Muscle layer of colon (tissue), 2 donors: Measurements from ENCODE around the gene WAPL.
"Not testable (repeated sequence)": the region's sequence is repeated elsewhere in the genome, so short reads cannot be mapped to it uniquely, and the experiment has no call there.

ENCODE experiments used
- H3K27ac ChIP-seq: one replicate; pipeline ENCODE4 v1.7.0; 2013; ENCODE audit warnings: low read depth, mild to moderate bottlenecking, low read length, moderate library complexity
- H3K27me3 ChIP-seq, 2 donors: one replicate each; pipeline ENCODE4 v1.7.0; 2013; ENCODE audit warnings: low read length in 2 of 2, mild to moderate bottlenecking in 2 of 2; ENCODE audit not compliant: insufficient read depth in 2 of 2, control insufficient read depth in 1 of 2
- H3K36me3 ChIP-seq: one replicate; pipeline ENCODE4 v1.7.0; 2013; ENCODE audit warnings: mild to moderate bottlenecking, low read length; ENCODE audit not compliant: insufficient read depth
- H3K4me1 ChIP-seq: one replicate; pipeline ENCODE4 v1.7.0; 2013; ENCODE audit warnings: mild to moderate bottlenecking, low read length; ENCODE audit not compliant: insufficient read depth
- H3K4me3 ChIP-seq, 2 donors: one replicate each; pipeline ENCODE4 v1.7.0; 2013; ENCODE audit warnings: low read length in 2 of 2, low read depth in 1 of 2, mild to moderate bottlenecking in 1 of 2, moderate library complexity in 1 of 2
- H3K9ac ChIP-seq: one replicate; pipeline ENCODE4 v1.7.0; 2013; ENCODE audit warnings: low read length
- H3K9me3 ChIP-seq: one replicate; pipeline ENCODE4 v1.7.0; 2013; ENCODE audit warnings: mild to moderate bottlenecking, low read length
- donor health status: abdominal sarcoma.
- donor health status: Adenocarcinoma of cecum.

The WAPL gene

GRCh38 chr10:86521678-86522509 lies at the start of gene WAPL:
WAPL (minus strand) TSS chr10:86521792; CDS start chr10:86518069, 3,723 bp downstream.
- peak within 1 kb of the TSS; percentile 89 for H3K27ac ChIP-seq
- H3K4me1 ChIP-seq: peaks cover 36% of the 10 kb centered on the region
- no peaks in the 10 kb centered on the region for H3K27me3 ChIP-seq
- peak within 1 kb of the TSS; percentile 62 for H3K9ac ChIP-seq
- H3K36me3 ChIP-seq: peaks cover 7% of the 10 kb centered on the region
- no peaks in the 10 kb centered on the region for H3K9me3 ChIP-seq
- peak within 1 kb of the TSS; percentile 71 to 99 for H3K4me3 ChIP-seq

DNA sequence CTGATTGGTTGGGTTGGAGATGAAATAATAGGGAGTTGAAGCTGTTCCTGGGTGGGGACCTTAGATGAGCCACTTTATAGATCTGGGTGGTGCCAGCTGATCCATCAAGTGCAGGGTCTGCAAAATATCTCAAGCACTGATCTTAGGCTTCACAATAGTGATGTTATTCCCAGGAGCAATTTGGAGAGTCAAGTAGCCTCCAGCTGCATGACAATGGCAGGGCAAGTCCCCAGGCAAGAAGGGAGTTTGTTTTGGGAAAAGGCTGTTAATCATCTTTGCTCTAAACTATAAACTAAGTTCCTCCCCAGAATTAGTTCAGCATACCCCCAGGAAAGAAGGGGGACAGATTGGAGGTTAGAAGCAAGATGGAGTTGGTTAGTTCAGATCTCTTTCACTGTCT lies 47.7 kb upstream of the WAPL start:
- Histone ChIP-seq H3K27me3 (no peaks in the 10 kb centered on the region), H3K9me3 (no peaks in the 10 kb centered on the region), H3K4me1 (no peaks in the 10 kb centered on the region), H3K4me3 (no peak overlapping the region), H3K9ac (no peak overlapping the region), H3K27ac (no peak overlapping the region), H3K36me3 (no peaks in the 10 kb centered on the region)

GRCh38 chr10:86566518-86566917 lies 44.9 kb upstream of the WAPL start:
- not testable (repeated sequence) for H3K9me3 ChIP-seq, H3K4me3 ChIP-seq, H3K36me3 ChIP-seq, H3K27me3 ChIP-seq, H3K27ac ChIP-seq, H3K9ac ChIP-seq, H3K4me1 ChIP-seq

DNA sequence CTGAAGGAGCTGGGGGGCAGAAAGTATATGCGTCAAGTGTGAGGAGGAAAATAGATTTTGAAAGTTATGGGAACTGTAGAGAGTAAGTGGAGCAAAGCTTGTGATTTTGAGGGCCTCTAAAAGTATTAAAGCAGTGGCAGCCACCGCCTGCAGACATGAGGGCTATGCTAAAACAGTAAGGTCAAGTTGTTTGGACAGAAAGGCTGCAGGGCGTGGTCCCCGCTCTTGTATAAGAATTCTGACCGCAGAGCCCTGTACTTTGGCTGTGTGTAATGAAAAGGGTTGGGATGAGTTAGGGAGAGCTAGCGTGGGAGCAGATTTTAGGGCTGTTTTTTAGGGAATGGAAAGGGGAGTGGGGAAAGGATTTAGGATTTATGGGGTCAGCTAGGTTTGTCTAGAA lies 41.7 kb upstream of the WAPL start:
- H3K27me3 ChIP-seq, H3K36me3 ChIP-seq, H3K9ac ChIP-seq, H3K27ac ChIP-seq, H3K4me1 ChIP-seq, H3K4me3 ChIP-seq, H3K9me3 ChIP-seq: not testable (repeated sequence)

DNA sequence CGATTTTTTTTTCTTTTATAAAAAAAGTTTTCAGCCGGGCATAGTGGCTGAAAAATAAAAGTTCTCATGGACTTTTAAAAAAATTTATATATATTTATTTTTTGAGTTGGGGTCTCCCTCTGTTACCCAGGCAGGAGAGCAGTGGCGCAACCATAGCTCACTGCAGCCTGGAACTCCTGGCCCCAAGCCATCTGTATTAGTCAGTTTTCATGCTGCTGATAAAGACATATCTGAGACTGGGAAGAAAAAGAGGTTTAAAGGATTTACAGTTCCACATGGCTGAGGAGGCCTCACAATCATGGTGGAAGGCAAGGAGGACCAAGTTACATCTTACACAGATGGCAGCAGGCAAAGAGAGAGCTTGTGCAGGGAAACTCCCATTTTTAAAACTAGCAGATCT lies 37.1 kb upstream of the WAPL start:
- H3K4me1 ChIP-seq, H3K27me3 ChIP-seq, H3K4me3 ChIP-seq, H3K27ac ChIP-seq, H3K9ac ChIP-seq, H3K9me3 ChIP-seq, H3K36me3 ChIP-seq: not testable (repeated sequence)

DNA sequence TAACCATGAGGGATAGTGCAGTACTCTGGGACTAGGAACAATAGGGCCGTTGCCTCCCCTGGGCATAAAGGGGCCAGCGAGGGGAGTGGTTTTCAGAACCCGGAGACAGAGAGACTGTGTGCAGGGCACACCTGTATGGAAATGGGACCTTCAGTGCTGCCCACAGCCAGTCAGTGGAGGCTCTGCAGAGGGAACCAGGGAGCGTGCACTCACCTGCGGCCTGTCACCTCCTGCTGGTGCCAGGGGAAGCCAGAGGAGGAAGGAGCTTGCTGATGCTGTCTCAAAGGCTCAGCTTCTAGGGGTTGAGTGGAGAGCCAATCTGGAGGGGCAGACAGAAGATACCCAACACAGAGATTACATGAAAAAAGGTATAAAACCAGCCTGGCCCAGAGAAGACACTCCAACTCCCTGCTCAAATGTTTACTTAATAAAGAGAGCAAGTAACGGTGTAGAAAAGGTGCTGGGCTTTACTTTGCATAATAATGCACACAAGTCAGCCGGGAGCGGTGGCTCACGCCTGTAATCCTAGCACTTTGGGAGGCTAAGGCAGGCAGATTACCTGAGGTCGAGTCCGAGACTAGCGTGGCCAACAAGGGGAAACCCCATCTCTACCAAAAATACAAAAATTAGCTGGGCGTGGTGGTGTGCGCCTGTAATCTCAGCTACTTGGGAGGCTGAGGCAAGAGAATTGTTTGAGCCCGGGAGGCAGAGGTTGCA lies 35.5 kb upstream of the WAPL start:
- H3K9ac ChIP-seq: no peak overlapping the region
- H3K27ac ChIP-seq: no peak overlapping the region
- no peak overlapping the region for H3K4me3 ChIP-seq
- no peaks in the 10 kb centered on the region for H3K4me1 ChIP-seq
- H3K9me3 ChIP-seq: no peaks in the 10 kb centered on the region
- no peaks in the 10 kb centered on the region for H3K36me3 ChIP-seq
- H3K27me3 ChIP-seq: no peaks in the 10 kb centered on the region

DNA sequence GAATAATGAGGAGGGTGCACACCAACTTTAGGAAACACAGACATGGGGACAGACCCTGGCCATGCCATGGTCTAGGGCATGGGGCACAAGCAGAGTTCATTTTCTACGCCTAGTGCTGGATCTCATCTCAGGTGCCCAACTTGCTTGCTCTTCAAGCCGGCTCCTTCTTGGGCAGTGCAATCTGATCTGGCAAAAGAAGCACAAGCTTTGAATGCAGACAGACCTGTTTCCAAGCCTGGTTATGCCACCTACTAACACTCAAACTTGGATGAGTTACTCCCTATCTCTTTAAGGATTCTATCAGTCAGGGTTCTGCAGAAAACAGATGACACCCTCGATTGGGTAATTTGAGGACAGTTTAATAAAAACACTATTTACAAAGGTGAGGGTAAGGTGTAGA lies 34.9 kb upstream of the WAPL start:
- no peaks in the 10 kb centered on the region for H3K4me1 ChIP-seq
- no peaks in the 10 kb centered on the region for H3K36me3 ChIP-seq
- no peaks in the 10 kb centered on the region for H3K27me3 ChIP-seq
- H3K4me3 ChIP-seq: no peak overlapping the region
- no peaks in the 10 kb centered on the region for H3K9me3 ChIP-seq
- H3K27ac ChIP-seq: no peak overlapping the region
- H3K9ac ChIP-seq: no peak overlapping the region

- no peaks in the 10 kb centered on the region for H3K4me1 ChIP-seq
- no peaks in the 10 kb centered on the region for H3K9me3 ChIP-seq
- no peaks in the 10 kb centered on the region for H3K27me3 ChIP-seq
- H3K9ac ChIP-seq: no peak overlapping the region
- no peaks in the 10 kb centered on the region for H3K36me3 ChIP-seq
- no peak overlapping the region for H3K27ac ChIP-seq
- H3K4me3 ChIP-seq: no peak overlapping the region
Measured at GRCh38 chr10:86553639-86554038, 32.0 kb upstream of the WAPL start.

DNA sequence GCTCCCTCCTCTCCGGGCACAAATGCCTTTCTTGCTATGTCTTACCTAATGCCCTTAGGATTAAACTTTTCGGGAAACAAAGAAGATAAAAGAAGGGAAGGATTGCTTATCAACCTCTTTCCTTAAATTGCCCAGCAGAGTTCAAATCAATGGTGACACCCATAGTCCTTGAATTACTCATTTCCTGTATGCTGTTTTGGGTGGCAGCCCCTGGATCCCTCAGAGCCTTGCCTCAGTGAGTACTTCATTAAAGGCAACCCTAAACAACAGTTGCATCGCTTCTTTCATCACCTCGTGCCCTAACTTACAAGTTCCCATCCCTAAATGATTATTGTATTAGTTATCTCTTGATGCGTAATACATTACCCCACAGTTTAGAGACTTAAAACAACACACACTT lies 31.6 kb upstream of the WAPL start:
- peaks cover 4% of the 10 kb centered on the region for H3K9me3 ChIP-seq
- H3K4me1 ChIP-seq: no peaks in the 10 kb centered on the region
- H3K4me3 ChIP-seq: no peak overlapping the region
- no peaks in the 10 kb centered on the region for H3K36me3 ChIP-seq
- no peak overlapping the region for H3K9ac ChIP-seq
- no peak overlapping the region for H3K27ac ChIP-seq
- no peaks in the 10 kb centered on the region for H3K27me3 ChIP-seq

- peaks cover 5% of the 10 kb centered on the region for H3K9me3 ChIP-seq
Measured at GRCh38 chr10:86547296-86547695, 25.7 kb upstream of the WAPL start.

DNA sequence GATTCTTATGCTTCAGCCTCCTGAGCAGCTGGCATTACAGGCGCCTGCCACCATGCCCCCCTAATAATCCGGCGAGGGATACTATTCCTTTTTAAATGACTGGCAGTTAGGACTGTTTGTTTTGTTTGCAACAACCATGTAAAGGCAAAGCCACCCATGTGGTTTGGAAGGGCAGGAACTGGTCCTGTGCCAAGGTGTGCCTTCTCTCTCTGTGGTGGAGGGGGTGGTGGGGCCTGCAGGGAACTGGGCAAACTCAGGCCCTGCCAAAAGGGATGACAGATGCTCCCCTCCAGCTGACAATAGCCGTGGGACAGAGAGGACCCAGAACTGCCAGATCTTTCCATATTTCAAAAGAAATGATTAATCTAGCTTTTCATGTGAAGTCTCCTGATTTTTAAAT lies 23.5 kb upstream of the WAPL start:
- H3K9ac ChIP-seq: no peak overlapping the region
- no peaks in the 10 kb centered on the region for H3K4me1 ChIP-seq
- H3K27me3 ChIP-seq: no peaks in the 10 kb centered on the region
- H3K4me3 ChIP-seq: no peak overlapping the region
- peaks cover 5% of the 10 kb centered on the region for H3K9me3 ChIP-seq
- H3K27ac ChIP-seq: no peak overlapping the region
- H3K36me3 ChIP-seq: no peaks in the 10 kb centered on the region

More at GRCh38 chr10:86547296-86547695, 25.7 kb upstream of the WAPL start:
- no peaks in the 10 kb centered on the region for H3K4me1 ChIP-seq
- no peaks in the 10 kb centered on the region for H3K27me3 ChIP-seq
- H3K27ac ChIP-seq: no peak overlapping the region
- no peak overlapping the region for H3K4me3 ChIP-seq
- no peak overlapping the region for H3K9ac ChIP-seq
- H3K36me3 ChIP-seq: no peaks in the 10 kb centered on the region

- peaks cover 1% of the 10 kb centered on the region for H3K4me1 ChIP-seq
- H3K9ac ChIP-seq: no peak overlapping the region
- H3K27me3 ChIP-seq: no peaks in the 10 kb centered on the region
- no peaks in the 10 kb centered on the region for H3K9me3 ChIP-seq
- H3K27ac ChIP-seq: no peak overlapping the region
- H3K36me3 ChIP-seq: no peaks in the 10 kb centered on the region
- no peak overlapping the region for H3K4me3 ChIP-seq
Measured at GRCh38 chr10:86540016-86540415, 18.4 kb upstream of the WAPL start.
